Prostate gland (tissue), 2 donors: ENCODE data around the gene SLC39A3.

Source experiments
- CTCF ChIP-seq, 4 experiments: fragments of 200-600 bp in 2 of 4; fragments of 450-650 bp in 2 of 4; sonication (generic) in 2 of 4; IDR thresholded peaks; 1 replicate in 3 of 4; 2 replicates in 1 of 4; pipeline ENCODE4 v1.5.1; 2016 to 2019; ENCODE audit warnings: antibody characterized with exemption in 4 of 4, mild to moderate bottlenecking in 2 of 4, moderate library complexity in 2 of 4
- POLR2A ChIP-seq: fragments of 450-650 bp; IDR thresholded peaks from one replicate; pipeline ENCODE4 v1.6.1; 2016; ENCODE audit warnings: antibody characterized with exemption, mild to moderate bottlenecking
- POLR2AphosphoS5 ChIP-seq: sonication (generic); formaldehyde crosslinking; IDR thresholded peaks from one replicate; pipeline ENCODE4 v1.6.1; 2017; ENCODE audit warnings: antibody characterized with exemption

GRCh38 chr19:2785244-2785997, 45.6 kb upstream of the SLC39A3 start, which contains the start of gene THOP1:
- TF ChIP-seq POLR2AphosphoS5: peak; percentile 94
- peak in 2 of 4 experiments; percentile 12 to 28 for TF ChIP-seq CTCF (IDR thresholded peaks at IDR 0.05)
- TF ChIP-seq POLR2A: peak; percentile 55
